Measurements from ENCODE around the gene COL17A1.

COL17A1 gene

DNA sequence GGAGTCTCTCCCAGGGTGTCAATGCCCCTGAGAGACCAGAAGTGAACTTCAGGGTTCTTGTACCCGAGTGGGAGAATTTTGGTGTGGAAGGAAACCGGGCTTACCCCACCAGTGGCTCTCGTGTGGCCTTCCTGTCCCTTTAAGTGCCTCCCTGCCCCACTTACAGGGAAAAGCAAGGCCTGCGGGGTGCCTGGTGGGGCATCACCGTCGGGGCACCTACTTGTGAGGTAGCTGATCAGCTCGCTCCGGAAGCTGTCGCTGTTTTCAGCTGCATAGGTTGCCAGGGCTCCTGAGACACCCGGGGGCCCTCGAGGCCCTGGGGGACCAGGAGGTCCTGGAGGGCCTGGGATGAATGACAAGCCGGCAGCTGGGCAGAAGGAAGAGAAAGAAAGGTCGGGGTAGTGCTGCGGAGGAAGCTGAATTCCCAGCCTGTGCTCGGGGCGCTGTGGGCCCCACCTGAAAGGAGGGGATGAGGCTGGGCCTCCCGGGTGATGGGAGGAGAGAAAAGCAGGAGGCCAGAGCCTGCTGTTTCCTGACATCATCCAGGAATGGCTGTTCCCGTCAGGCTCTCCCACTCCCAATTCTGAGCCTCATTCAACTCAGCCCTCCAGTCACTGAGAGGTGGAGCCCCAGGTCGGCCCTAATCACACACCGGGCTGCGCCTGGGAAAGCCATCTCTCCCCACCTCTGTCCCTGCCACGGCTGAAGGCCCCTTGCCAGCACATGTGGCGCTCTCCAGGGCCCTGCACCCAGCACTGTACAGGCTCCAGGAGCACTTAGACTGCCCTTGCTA lies 51.1 kb downstream of the COL17A1 start:
- no peak overlapping the region for H3K27ac ChIP-seq
- TF ChIP-seq, protein P1, sequence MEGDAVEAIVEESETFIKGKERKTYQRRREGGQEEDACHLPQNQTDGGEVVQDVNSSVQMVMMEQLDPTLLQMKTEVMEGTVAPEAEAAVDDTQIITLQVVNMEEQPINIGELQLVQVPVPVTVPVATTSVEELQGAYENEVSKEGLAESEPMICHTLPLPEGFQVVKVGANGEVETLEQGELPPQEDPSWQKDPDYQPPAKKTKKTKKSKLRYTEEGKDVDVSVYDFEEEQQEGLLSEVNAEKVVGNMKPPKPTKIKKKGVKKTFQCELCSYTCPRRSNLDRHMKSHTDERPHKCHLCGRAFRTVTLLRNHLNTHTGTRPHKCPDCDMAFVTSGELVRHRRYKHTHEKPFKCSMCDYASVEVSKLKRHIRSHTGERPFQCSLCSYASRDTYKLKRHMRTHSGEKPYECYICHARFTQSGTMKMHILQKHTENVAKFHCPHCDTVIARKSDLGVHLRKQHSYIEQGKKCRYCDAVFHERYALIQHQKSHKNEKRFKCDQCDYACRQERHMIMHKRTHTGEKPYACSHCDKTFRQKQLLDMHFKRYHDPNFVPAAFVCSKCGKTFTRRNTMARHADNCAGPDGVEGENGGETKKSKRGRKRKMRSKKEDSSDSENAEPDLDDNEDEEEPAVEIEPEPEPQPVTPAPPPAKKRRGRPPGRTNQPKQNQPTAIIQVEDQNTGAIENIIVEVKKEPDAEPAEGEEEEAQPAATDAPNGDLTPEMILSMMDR (IDR thresholded peaks at IDR 0.05) = no peak
- no peak for TF ChIP-seq ZFX (IDR thresholded peaks at IDR 0.05; ENCODE audit: borderline replicate concordance)

- no peak for TF ChIP-seq ZFX (IDR thresholded peaks at IDR 0.05; ENCODE audit: borderline replicate concordance)
- TF ChIP-seq, protein P1 (IDR thresholded peaks at IDR 0.05) = no peak
- H3K27ac ChIP-seq = no peak overlapping the region
Observed at GRCh38 chr10:104033966-104034365, 51.7 kb downstream of the COL17A1 start.

GRCh38 chr10:104033401-104033930 lies 52.2 kb downstream of the COL17A1 start:
- H3K27ac ChIP-seq = no peak overlapping the region
- TF ChIP-seq ZFX (IDR thresholded peaks at IDR 0.05; ENCODE audit: borderline replicate concordance) = no peak
- TF ChIP-seq, protein P1 (IDR thresholded peaks at IDR 0.05) = no peak

DNA sequence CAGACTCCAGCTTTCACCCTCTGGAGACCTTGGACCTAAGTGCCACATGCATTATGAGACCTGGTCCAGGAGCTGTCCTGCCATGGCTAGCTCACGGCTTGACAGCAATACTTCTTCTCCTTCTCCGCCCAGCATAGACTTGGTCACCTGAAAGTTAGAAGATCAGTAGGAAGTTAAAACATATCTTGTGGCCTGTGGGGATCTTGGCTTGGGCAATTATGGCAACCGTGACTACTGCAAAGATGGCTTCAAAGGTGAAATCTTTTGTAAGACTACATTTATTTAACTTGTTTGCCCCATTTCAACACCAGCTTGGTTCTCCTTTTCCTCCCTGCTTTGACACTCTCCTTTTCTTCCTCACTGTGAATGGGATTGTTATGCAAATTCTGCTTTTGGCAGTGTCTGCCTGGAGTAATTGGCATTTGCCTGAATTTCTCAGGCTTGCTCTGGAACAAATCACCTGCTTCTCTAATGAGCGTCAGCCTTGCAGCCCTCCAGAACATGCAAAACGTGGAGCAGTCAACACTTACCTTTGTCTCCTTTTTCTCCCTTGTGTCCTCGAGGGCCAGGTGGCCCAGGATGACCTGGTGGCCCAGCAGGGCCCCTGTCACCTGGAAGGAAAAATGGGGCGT lies 53.4 kb downstream of the COL17A1 start:
- H3K27ac ChIP-seq = no peak overlapping the region
- TF ChIP-seq, protein P1 (IDR thresholded peaks at IDR 0.05) = no peak
- TF ChIP-seq ZFX (IDR thresholded peaks at IDR 0.05; ENCODE audit: borderline replicate concordance) = no peak

- TF ChIP-seq, protein P1 (IDR thresholded peaks at IDR 0.05) = no peak
- TF ChIP-seq ZFX (IDR thresholded peaks at IDR 0.05; ENCODE audit: borderline replicate concordance) = no peak
- H3K27ac ChIP-seq = no peak overlapping the region
Observed at GRCh38 chr10:104031631-104032030, 54.0 kb downstream of the COL17A1 start.

GRCh38 chr10:104029521-104029860 lies 56.2 kb downstream of the COL17A1 start:
- no peak for TF ChIP-seq ZFX (IDR thresholded peaks at IDR 0.05; ENCODE audit: borderline replicate concordance)
- TF ChIP-seq, protein P1 (IDR thresholded peaks at IDR 0.05) = no peak
- no peak overlapping the region for H3K27ac ChIP-seq
